GM19467 (cell line): ENCODE results near the gene CPSF4L.

Experiments
- ATAC-seq: cut with Tn5 transposase; IDR thresholded peaks from one replicate; pipeline ENCODE4 v1.9.1; 2021; ENCODE audit warnings: mild to moderate bottlenecking, moderate library complexity; ENCODE audit not compliant: unreplicated experiment

CPSF4L gene

GRCh38 chr17:73234736-73235135 is 26.9 kb downstream of the CPSF4L start:
- no peak for ATAC-seq

- ATAC-seq: peak; percentile 16
These were observed 28.9 kb downstream of the CPSF4L start for GRCh38 chr17:73232587-73233373.

- peak; percentile 69 for ATAC-seq
These were observed 29.7 kb downstream of the CPSF4L start for GRCh38 chr17:73231841-73232586.

- no peak for ATAC-seq
These were observed 30.3 kb downstream of the CPSF4L start for GRCh38 chr17:73231395-73231794.

- ATAC-seq: no peak
These were observed 31.6 kb downstream of the CPSF4L start for GRCh38 chr17:73230088-73230487.

- no peak for ATAC-seq
These were observed 32.9 kb downstream of the CPSF4L start for GRCh38 chr17:73228748-73229236.

GRCh38 chr17:73227944-73228343 is 33.7 kb downstream of the CPSF4L start:
- ATAC-seq: no peak

GRCh38 chr17:73227379-73227778 is 34.3 kb downstream of the CPSF4L start:
- no peak for ATAC-seq

GRCh38 chr17:73226556-73227172 is 35.0 kb downstream of the CPSF4L start:
- ATAC-seq: no peak

GRCh38 chr17:73224663-73225305 is 36.9 kb downstream of the CPSF4L start:
- no peak for ATAC-seq

GRCh38 chr17:73224237-73224636 is 37.4 kb downstream of the CPSF4L start:
- ATAC-seq: no peak

GRCh38 chr17:73223626-73224230 is 38.0 kb downstream of the CPSF4L start:
- ATAC-seq: no peak

GRCh38 chr17:73215447-73215846 is 46.2 kb downstream of the CPSF4L start:
- no peak for ATAC-seq

GRCh38 chr17:73214851-73215250 is 46.8 kb downstream of the CPSF4L start:
- ATAC-seq: no peak

GRCh38 chr17:73214008-73214407 is 47.7 kb downstream of the CPSF4L start:
- ATAC-seq: no peak

- ATAC-seq: no peak
These were observed 49.9 kb downstream of the CPSF4L start for GRCh38 chr17:73211745-73212144.

- ATAC-seq: no peak
These were observed 51.5 kb downstream of the CPSF4L start for GRCh38 chr17:73210002-73210678.

- ATAC-seq: no peak
These were observed 52.2 kb downstream of the CPSF4L start for GRCh38 chr17:73209436-73209835.

GRCh38 chr17:73208139-73208827 is 53.4 kb downstream of the CPSF4L start:
- ATAC-seq: no peak
